Measurements from ENCODE around the gene HK3. TPM values are rescaled to one million over a fixed set of nuclear protein-coding genes. Genes with fewer than 3 reads are reported as not detected.

HK3 gene
- polyA plus RNA-seq, 1 donor, result 0.18 TPM

- DNase-seq, result no peak
Measured at GRCh38 chr5:176870110-176870591, 29.0 kb downstream of the HK3 start.

- no peak for DNase-seq
Measured at GRCh38 chr5:176869501-176870109, 29.5 kb downstream of the HK3 start.

GRCh38 chr5:176868731-176869130 is 30.4 kb downstream of the HK3 start:
- no peak for DNase-seq

- no peak for DNase-seq
Measured at GRCh38 chr5:176868126-176868525, 31.0 kb downstream of the HK3 start.

GRCh38 chr5:176866707-176867310 is 32.3 kb downstream of the HK3 start:
- DNase-seq, result no peak

- DNase-seq, result no peak
Measured at GRCh38 chr5:176865964-176866363, 33.2 kb downstream of the HK3 start.

- DNase-seq, result no peak
Measured at GRCh38 chr5:176864755-176865154, 34.4 kb downstream of the HK3 start.

- DNase-seq, result no peak
Measured at GRCh38 chr5:176863765-176864098, 35.4 kb downstream of the HK3 start.

- no peak for DNase-seq
Measured at GRCh38 chr5:176863041-176863764, 35.9 kb downstream of the HK3 start.

- DNase-seq, result no peak
Measured at GRCh38 chr5:176862330-176862995, 36.7 kb downstream of the HK3 start.

- DNase-seq, result no peak
Measured at GRCh38 chr5:176861276-176861675, 37.9 kb downstream of the HK3 start.

GRCh38 chr5:176860381-176860780 is 38.8 kb downstream of the HK3 start:
- no peak for DNase-seq

GRCh38 chr5:176859916-176860315 is 39.2 kb downstream of the HK3 start:
- no peak for DNase-seq

- DNase-seq, result no peak
Measured at GRCh38 chr5:176857894-176858273, 41.3 kb downstream of the HK3 start.

- DNase-seq, result no peak
Measured at GRCh38 chr5:176857216-176857893, 41.8 kb downstream of the HK3 start.

GRCh38 chr5:176856746-176857145 is 42.4 kb downstream of the HK3 start:
- no peak for DNase-seq

GRCh38 chr5:176855598-176855997 is 43.5 kb downstream of the HK3 start:
- DNase-seq, result no peak

GRCh38 chr5:176854164-176854563 is 45.0 kb downstream of the HK3 start:
- DNase-seq, result no peak

- no peak for DNase-seq
Measured at GRCh38 chr5:176853151-176853778, 45.9 kb downstream of the HK3 start.

- DNase-seq, result no peak
Measured at GRCh38 chr5:176851871-176852658, 47.1 kb downstream of the HK3 start.

- DNase-seq, result no peak
Measured at GRCh38 chr5:176851380-176851779, 47.8 kb downstream of the HK3 start.
